ENCODE results near the gene SLC23A2.
"Not testable (repeated sequence)": the region's sequence is repeated elsewhere in the genome, so short reads cannot be mapped to it uniquely, and the experiment has no call there.

SLC23A2 gene

GRCh38 chr20:5020760-5021159 is 19.4 kb upstream of the SLC23A2 start:
- intact Hi-C loops (cut with DNase I; ENCODE audit: low total_unique reads) = no loop called here
- DNase-seq = no peak
- H3K9me3 ChIP-seq = no peaks in the 10 kb centered on the region
- no peak overlapping the region for H3K4me3 ChIP-seq
- no peak for TF ChIP-seq CTCF (IDR thresholded peaks at IDR 0.05)
- peaks cover 0 to 6% (median 0%) of the 10 kb centered on the region in 4 donors for H3K4me1 ChIP-seq
- no peak overlapping the region for H3K27ac ChIP-seq
- no peaks in the 10 kb centered on the region for H3K27me3 ChIP-seq
- H3K36me3 ChIP-seq = no peaks in the 10 kb centered on the region

- no peaks in the 10 kb centered on the region for H3K4me1 ChIP-seq
- H3K4me3 ChIP-seq = no peak overlapping the region
- no peak for DNase-seq
- no peaks in the 10 kb centered on the region for H3K36me3 ChIP-seq
- intact Hi-C loops (cut with DNase I; ENCODE audit: low total_unique reads) = no loop called here
- H3K9me3 ChIP-seq = no peaks in the 10 kb centered on the region
- no peak overlapping the region for H3K27ac ChIP-seq
- TF ChIP-seq CTCF (IDR thresholded peaks at IDR 0.05) = no peak
- H3K27me3 ChIP-seq = no peaks in the 10 kb centered on the region
Measured at GRCh38 chr20:5013682-5014447, 12.6 kb upstream of the SLC23A2 start.

GRCh38 chr20:5008759-5009158 is 7.4 kb upstream of the SLC23A2 start:
- DNase-seq = no peak
- no peaks in the 10 kb centered on the region for H3K36me3 ChIP-seq
- H3K4me1 ChIP-seq = no peaks in the 10 kb centered on the region
- H3K9me3 ChIP-seq = no peaks in the 10 kb centered on the region
- H3K4me3 ChIP-seq = no peak overlapping the region
- no peak overlapping the region for H3K27ac ChIP-seq
- intact Hi-C loops (cut with DNase I; ENCODE audit: low total_unique reads) = no loop called here
- H3K27me3 ChIP-seq = no peaks in the 10 kb centered on the region
- no peak for TF ChIP-seq CTCF (IDR thresholded peaks at IDR 0.05)

- no peak overlapping the region for H3K27ac ChIP-seq
- TF ChIP-seq CTCF (IDR thresholded peaks at IDR 0.05) = no peak
- no peak overlapping the region for H3K4me3 ChIP-seq
- H3K9me3 ChIP-seq = no peaks in the 10 kb centered on the region
- H3K27me3 ChIP-seq = no peaks in the 10 kb centered on the region
- intact Hi-C loops (cut with DNase I; ENCODE audit: low total_unique reads) = no loop called here
- DNase-seq = no peak
- H3K4me1 ChIP-seq = peaks cover 0 to 10% (median 5%) of the 10 kb centered on the region in 4 donors
- H3K36me3 ChIP-seq = no peaks in the 10 kb centered on the region
Measured at GRCh38 chr20:5005326-5005725, 4.0 kb upstream of the SLC23A2 start.

GRCh38 chr20:5004825-5005224 is 3.5 kb upstream of the SLC23A2 start:
- H3K4me3 ChIP-seq; intact Hi-C loops (cut with DNase I; ENCODE audit: low total_unique reads); H3K27ac ChIP-seq; H3K9me3 ChIP-seq; DNase-seq; H3K36me3 ChIP-seq; H3K27me3 ChIP-seq: not testable (repeated sequence)
- H3K4me1 ChIP-seq = peaks cover 0 to 15% (median 9%) of the 10 kb centered on the region in 4 donors

- Histone ChIP-seq H3K36me3 (no peaks in the 10 kb centered on the region), H3K9me3 (no peaks in the 10 kb centered on the region), H3K27me3 (no peaks in the 10 kb centered on the region), H3K4me1 (peaks cover 0 to 20% (median 11%) of the 10 kb centered on the region in 4 donors), H3K4me3 (no peak overlapping the region), H3K27ac (no peak overlapping the region)
- no peak for TF ChIP-seq CTCF (IDR thresholded peaks at IDR 0.05)
- intact Hi-C loops (cut with DNase I; ENCODE audit: low total_unique reads) = no loop called here
- DNase-seq = no peak
Measured at GRCh38 chr20:5003626-5004025, 2.3 kb upstream of the SLC23A2 start.

All from tibial artery (tissue), 4 donors.